Ishikawa (cell line): Measurements from ENCODE around the gene ACVR1.

Source experiments
- CEBPB ChIP-seq: IDR thresholded peaks from 2 replicates; pipeline ENCODE4 v1.6.1; 2012
- CREB1 ChIP-seq: IDR thresholded peaks from 2 replicates; pipeline ENCODE4 v1.6.1; 2012; ENCODE audit warnings: low read depth
- EGR1 ChIP-seq: IDR thresholded peaks from 2 replicates; pipeline ENCODE4 v1.6.1; 2012
- EP300 ChIP-seq: IDR thresholded peaks from 2 replicates; pipeline ENCODE4 v1.6.1; 2012; ENCODE audit warnings: borderline replicate concordance
- FOXM1 ChIP-seq: IDR thresholded peaks from 2 replicates; pipeline ENCODE4 v1.6.1; 2012; ENCODE audit warnings: low read depth, borderline replicate concordance
- NFIC ChIP-seq: IDR thresholded peaks from 2 replicates; pipeline ENCODE4 v1.6.1; 2012
- RAD21 ChIP-seq: IDR thresholded peaks from 2 replicates; pipeline ENCODE4 v1.6.1; 2012; ENCODE audit warnings: low read depth
- TAF1 ChIP-seq: IDR thresholded peaks from 2 replicates; pipeline ENCODE4 v1.6.1; 2012; ENCODE audit warnings: low read depth, mild to moderate bottlenecking
- TCF12 ChIP-seq: IDR thresholded peaks from 2 replicates; pipeline ENCODE4 v1.6.1; 2012; ENCODE audit warnings: low read depth
- TEAD4 ChIP-seq: IDR thresholded peaks from 2 replicates; pipeline ENCODE4 v1.6.1; 2012
- USF1 ChIP-seq: IDR thresholded peaks from 2 replicates; pipeline ENCODE4 v1.6.1; 2012
- YY1 ChIP-seq: IDR thresholded peaks from 2 replicates; pipeline ENCODE4 v1.6.1; 2012; ENCODE audit warnings: low read depth
- ZBTB7A ChIP-seq: IDR thresholded peaks from 2 replicates; pipeline ENCODE4 v1.6.1; 2012; ENCODE audit warnings: low read depth
- TF ChIP-seq, protein P1 (sequence below): IDR thresholded peaks from 2 replicates; pipeline ENCODE4 v1.6.1; 2012; ENCODE audit warnings: low read depth, mild to moderate bottlenecking
- TF ChIP-seq, protein P2 (sequence below): IDR thresholded peaks from 2 replicates; pipeline ENCODE4 v1.6.1; 2012

The ACVR1 gene

GRCh38 chr2:157911750-157912149 is 35.6 kb upstream of the ACVR1 start:
- no peak for TF ChIP-seq FOXM1
- TF ChIP-seq TAF1: no peak
- no peak for TF ChIP-seq USF1
- TF ChIP-seq, protein P1, sequence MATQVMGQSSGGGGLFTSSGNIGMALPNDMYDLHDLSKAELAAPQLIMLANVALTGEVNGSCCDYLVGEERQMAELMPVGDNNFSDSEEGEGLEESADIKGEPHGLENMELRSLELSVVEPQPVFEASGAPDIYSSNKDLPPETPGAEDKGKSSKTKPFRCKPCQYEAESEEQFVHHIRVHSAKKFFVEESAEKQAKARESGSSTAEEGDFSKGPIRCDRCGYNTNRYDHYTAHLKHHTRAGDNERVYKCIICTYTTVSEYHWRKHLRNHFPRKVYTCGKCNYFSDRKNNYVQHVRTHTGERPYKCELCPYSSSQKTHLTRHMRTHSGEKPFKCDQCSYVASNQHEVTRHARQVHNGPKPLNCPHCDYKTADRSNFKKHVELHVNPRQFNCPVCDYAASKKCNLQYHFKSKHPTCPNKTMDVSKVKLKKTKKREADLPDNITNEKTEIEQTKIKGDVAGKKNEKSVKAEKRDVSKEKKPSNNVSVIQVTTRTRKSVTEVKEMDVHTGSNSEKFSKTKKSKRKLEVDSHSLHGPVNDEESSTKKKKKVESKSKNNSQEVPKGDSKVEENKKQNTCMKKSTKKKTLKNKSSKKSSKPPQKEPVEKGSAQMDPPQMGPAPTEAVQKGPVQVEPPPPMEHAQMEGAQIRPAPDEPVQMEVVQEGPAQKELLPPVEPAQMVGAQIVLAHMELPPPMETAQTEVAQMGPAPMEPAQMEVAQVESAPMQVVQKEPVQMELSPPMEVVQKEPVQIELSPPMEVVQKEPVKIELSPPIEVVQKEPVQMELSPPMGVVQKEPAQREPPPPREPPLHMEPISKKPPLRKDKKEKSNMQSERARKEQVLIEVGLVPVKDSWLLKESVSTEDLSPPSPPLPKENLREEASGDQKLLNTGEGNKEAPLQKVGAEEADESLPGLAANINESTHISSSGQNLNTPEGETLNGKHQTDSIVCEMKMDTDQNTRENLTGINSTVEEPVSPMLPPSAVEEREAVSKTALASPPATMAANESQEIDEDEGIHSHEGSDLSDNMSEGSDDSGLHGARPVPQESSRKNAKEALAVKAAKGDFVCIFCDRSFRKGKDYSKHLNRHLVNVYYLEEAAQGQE: no peak
- TF ChIP-seq, protein P2, sequence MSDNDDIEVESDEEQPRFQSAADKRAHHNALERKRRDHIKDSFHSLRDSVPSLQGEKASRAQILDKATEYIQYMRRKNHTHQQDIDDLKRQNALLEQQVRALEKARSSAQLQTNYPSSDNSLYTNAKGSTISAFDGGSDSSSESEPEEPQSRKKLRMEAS: no peak
- TF ChIP-seq YY1: no peak
- TF ChIP-seq RAD21: no peak
- no peak for TF ChIP-seq CREB1
- no peak for TF ChIP-seq TEAD4
- no peak for TF ChIP-seq ZBTB7A
- no peak for TF ChIP-seq EGR1
- no peak for TF ChIP-seq EP300
- TF ChIP-seq TCF12: no peak
- no peak for TF ChIP-seq NFIC
- no peak for TF ChIP-seq CEBPB

- TF ChIP-seq USF1 (no peak), NFIC (no peak), RAD21 (no peak), YY1 (no peak), TCF12 (no peak), CREB1 (no peak), TEAD4 (no peak), CEBPB (no peak), FOXM1 (no peak), EGR1 (no peak)
- TF ChIP-seq, protein P1: no peak
Measured at GRCh38 chr2:157911246-157911645, 35.1 kb upstream of the ACVR1 start.

GRCh38 chr2:157905092-157905491 is 29.0 kb upstream of the ACVR1 start:
- TF ChIP-seq CEBPB (no peak), ZBTB7A (no peak), TCF12 (no peak), EP300 (no peak), YY1 (no peak), RAD21 (no peak), NFIC (no peak), TAF1 (no peak), FOXM1 (no peak), EGR1 (no peak), TEAD4 (no peak), CREB1 (no peak), USF1 (no peak)
- TF ChIP-seq, protein P1: no peak
- TF ChIP-seq, protein P2: no peak

- TF ChIP-seq YY1 (no peak), EP300 (no peak), FOXM1 (no peak), CREB1 (no peak), ZBTB7A (no peak), TEAD4 (no peak), RAD21 (no peak), EGR1 (no peak), CEBPB (no peak), TAF1 (no peak), NFIC (no peak), USF1 (no peak), TCF12 (no peak)
- TF ChIP-seq, protein P2: no peak
- TF ChIP-seq, protein P1: no peak
Measured at GRCh38 chr2:157903626-157904025, 27.5 kb upstream of the ACVR1 start.
